ENCODE measurements around the gene ARSB.

- TF ChIP-seq CTCF (IDR thresholded peaks at IDR 0.05) (no peak), POLR2A (IDR thresholded peaks at IDR 0.05) (no peak)
Measured at GRCh38 chr5:78953092-78953800, 31.9 kb downstream of the ARSB start.

Measured in upper lobe of left lung (tissue), 4 donors.